ENCODE results near the gene CAPZA3. TPM values are rescaled to one million over a fixed set of nuclear protein-coding genes. Genes with fewer than 3 reads are reported as not detected.
"Not testable (repeated sequence)": the region's sequence is repeated elsewhere in the genome, so short reads cannot be mapped to it uniquely, and the experiment has no call there.

The CAPZA3 gene
- total RNA-seq, 1 experiment from 2014 or later = not detected

- no peak for DNase-seq (ENCODE audit: low read depth)
Measured at GRCh38 chr12:18753481-18754123, 15.7 kb downstream of the CAPZA3 start.

GRCh38 chr12:18754124-18754707, 16.3 kb downstream of the CAPZA3 start:
- no peak for DNase-seq (ENCODE audit: low read depth)

GRCh38 chr12:18755341-18755740, 17.4 kb downstream of the CAPZA3 start:
- DNase-seq (ENCODE audit: low read depth) = no peak

- DNase-seq (ENCODE audit: low read depth) = not testable (repeated sequence)
Measured at GRCh38 chr12:18766479-18766878, 28.6 kb downstream of the CAPZA3 start.

- peak; percentile 8 for DNase-seq (ENCODE audit: low read depth)
Measured at GRCh38 chr12:18782827-18783226, 44.9 kb downstream of the CAPZA3 start.

- not testable (repeated sequence) for DNase-seq (ENCODE audit: low read depth)
Measured at GRCh38 chr12:18785465-18785864, 47.5 kb downstream of the CAPZA3 start.

Other genes with a start within 250 kb of the CAPZA3 start
- gene PLCZ1, start 107 bp upstream of the CAPZA3 start, total RNA-seq (2014; rRNA removed; shearing (Covaris generic)) = not detected in 2 replicates

All from M059J (cell line).